Right lobe of liver (tissue), 6 donors: Measurements from ENCODE around the gene CDHR3. TPM values are rescaled to one million over a fixed set of nuclear protein-coding genes. Genes with fewer than 3 reads are reported as not detected.
A peak's percentile ranks its signal among the peaks of the same experiment; 100 is the strongest.

Experiments
- ATAC-seq, 4 donors: fragments of 200-7000 bp; cut with Tn5 transposase; one replicate each; pipeline ENCODE4 v1.9.1; 2020; ENCODE audit warnings: mild to moderate bottlenecking in 4 of 4, moderate library complexity in 4 of 4
- DNase-seq, 3 donors: peaks; one replicate each; pipeline ENCODE4 v3.0.0-alpha.2; 2020
- H3K27ac ChIP-seq, 3 donors: fragments of 200-600 bp; one replicate each; pipeline ENCODE4 v1.8.0; 2022
- H3K27me3 ChIP-seq, 2 donors: fragments of 200-600 bp; one replicate each; pipeline ENCODE4 v1.8.0; 2022
- H3K36me3 ChIP-seq, 4 donors: fragments of 200-600 bp; sonication (generic) in 1 of 4; one replicate each; pipeline versions ENCODE4 v1.5.1 to v1.8.0; 2017 to 2022; ENCODE audit warnings: control low read depth in 1 of 4
- H3K4me1 ChIP-seq, 4 donors: fragments of 200-600 bp; sonication (generic) in 1 of 4; one replicate each; pipeline versions ENCODE4 v1.5.1 to v1.8.0; 2017 to 2022; ENCODE audit warnings: control low read depth in 1 of 4
- H3K4me3 ChIP-seq, 3 donors: fragments of 200-600 bp; one replicate each; pipeline ENCODE4 v1.8.0; 2022
- H3K9me3 ChIP-seq, 4 donors: fragments of 200-600 bp; sonication (generic) in 1 of 4; one replicate each; pipeline versions ENCODE4 v1.5.1 to v1.8.0; 2017 to 2022; ENCODE audit warnings: control low read depth in 1 of 4
- POLR2A ChIP-seq: fragments of 450-650 bp; IDR thresholded peaks from one replicate; pipeline ENCODE4 v1.6.1; 2017; ENCODE audit warnings: antibody characterized with exemption, mild to moderate bottlenecking
- WGBS: methylation state at CpG from one replicate; pipeline ENCODE4 v1.1.6; 2018; ENCODE audit warnings: low coverage, low lambda C conversion rate; ENCODE audit not compliant: insufficient coverage; ENCODE audit errors: missing lambda C conversion rate; 5-methylcytosine and 5-hydroxymethylcytosine counted together
- intact Hi-C, 2 donors: fragments of 100-400 bp; cut with DNase I; formaldehyde crosslinking; loops; one replicate each; pipeline versions ENCODE4 v1.11.2 to v1.14.1; 2022
- total RNA-seq, 6 experiments: library from RNA; depleted of rRNA in 2 of 6; stranded (reverse); fragments of >200 nt in 2 of 6; fragmentation: NEBNext Ultra II Directional in 3 of 6; extraction: Animal tissue kit (Norgen Biotek cat#: 25700) in 3 of 6; gene quantifications; one replicate each; pipeline versions ENCODE4 v1.1.0 to v1.2.4, GENCODE V29; 2016 to 2023
- TF ChIP-seq, protein P1 (sequence below), 4 donors: fragments of 200-600 bp in 3 of 4; fragments of 450-650 bp in 1 of 4; IDR thresholded peaks; one replicate each; pipeline versions ENCODE4 v1.5.1 to v1.8.0; 2016 to 2022; ENCODE audit warnings: antibody characterized with exemption in 4 of 4, mild to moderate bottlenecking in 2 of 4
- donor health status: DM: no; HTN: yes; CAD: no.
- donor health status: DM: no; HTN: no; CAD: no.
- donor health status: DM: no; HTN: no; CAD: no.
- donor health status: DM: no; HTN: yes; CAD: no.
- donor health status: DM: no; HTN: yes; CAD: no.

CDHR3 gene
- total RNA-seq, 6 experiments from 2014 or later, result 3.6 to 8.6 (median 4.5) TPM

DNA sequence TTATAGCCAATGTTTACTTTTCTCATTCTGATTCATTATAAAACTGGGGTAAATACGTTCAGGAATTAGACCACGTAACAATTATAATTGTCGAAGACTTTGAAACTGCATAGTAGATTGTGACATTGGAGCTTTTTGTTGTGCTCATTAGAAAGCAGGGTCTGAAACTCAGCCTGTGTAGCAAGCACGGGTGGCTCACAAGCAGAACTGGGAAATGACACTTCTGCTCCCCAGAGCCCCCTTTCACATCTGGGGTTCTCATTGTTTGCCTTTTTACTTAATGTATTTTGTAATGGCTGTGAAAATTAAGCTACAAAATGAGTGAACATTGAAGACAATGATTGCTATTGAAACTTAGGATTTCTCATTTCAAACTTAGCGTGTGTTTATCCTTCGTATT, 72.9 kb downstream of the CDHR3 start:
- Histone ChIP-seq H3K9me3 (no peaks in the 10 kb centered on the region), H3K27me3 (no peaks in the 10 kb centered on the region), H3K36me3 (no peaks in the 10 kb centered on the region), H3K27ac (no peak overlapping the region), H3K4me3 (no peak overlapping the region), H3K4me1 (no peaks in the 10 kb centered on the region)
- DNase-seq (no peak), ATAC-seq (no peak)
- TF ChIP-seq, protein P1, sequence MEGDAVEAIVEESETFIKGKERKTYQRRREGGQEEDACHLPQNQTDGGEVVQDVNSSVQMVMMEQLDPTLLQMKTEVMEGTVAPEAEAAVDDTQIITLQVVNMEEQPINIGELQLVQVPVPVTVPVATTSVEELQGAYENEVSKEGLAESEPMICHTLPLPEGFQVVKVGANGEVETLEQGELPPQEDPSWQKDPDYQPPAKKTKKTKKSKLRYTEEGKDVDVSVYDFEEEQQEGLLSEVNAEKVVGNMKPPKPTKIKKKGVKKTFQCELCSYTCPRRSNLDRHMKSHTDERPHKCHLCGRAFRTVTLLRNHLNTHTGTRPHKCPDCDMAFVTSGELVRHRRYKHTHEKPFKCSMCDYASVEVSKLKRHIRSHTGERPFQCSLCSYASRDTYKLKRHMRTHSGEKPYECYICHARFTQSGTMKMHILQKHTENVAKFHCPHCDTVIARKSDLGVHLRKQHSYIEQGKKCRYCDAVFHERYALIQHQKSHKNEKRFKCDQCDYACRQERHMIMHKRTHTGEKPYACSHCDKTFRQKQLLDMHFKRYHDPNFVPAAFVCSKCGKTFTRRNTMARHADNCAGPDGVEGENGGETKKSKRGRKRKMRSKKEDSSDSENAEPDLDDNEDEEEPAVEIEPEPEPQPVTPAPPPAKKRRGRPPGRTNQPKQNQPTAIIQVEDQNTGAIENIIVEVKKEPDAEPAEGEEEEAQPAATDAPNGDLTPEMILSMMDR (IDR thresholded peaks at IDR 0.05), result no peak
- no peak for TF ChIP-seq POLR2A
- intact Hi-C loops, result no loop called here
- WGBS, result 69% methylated on average over 6 of the region's 6 CpGs

DNA sequence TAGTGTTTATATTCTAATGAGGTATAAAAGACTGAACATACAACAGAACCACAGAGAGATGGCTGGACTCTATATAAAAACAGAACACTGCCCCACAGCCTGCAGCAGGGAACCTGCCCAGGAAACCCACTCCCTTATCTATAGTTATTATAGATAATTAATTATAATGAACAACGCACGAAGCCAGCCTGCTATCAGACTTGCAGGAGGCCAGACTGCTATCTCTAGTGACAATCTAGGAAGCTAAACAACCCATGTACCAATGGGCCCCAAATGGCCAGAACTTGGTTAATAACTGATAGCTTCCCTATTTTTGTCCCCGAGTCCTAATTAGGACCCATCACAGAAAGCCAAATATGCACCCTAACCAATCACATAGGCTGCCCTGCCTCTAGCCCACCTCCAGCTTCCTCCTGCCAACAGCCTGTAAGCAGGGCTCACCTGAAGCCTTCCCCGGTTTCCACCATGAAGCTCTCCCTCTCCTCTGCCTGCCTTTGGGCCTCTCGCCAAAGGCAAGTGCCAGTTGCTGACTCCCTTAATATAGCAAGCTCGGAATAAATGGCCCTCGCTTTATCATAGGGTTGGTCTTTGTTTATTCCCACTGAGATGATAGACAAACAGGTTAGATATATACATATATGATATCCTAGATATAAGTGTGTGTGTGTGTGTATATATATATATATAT, 74.6 kb downstream of the CDHR3 start:
- Histone ChIP-seq H3K27me3 (no peaks in the 10 kb centered on the region), H3K9me3 (no peaks in the 10 kb centered on the region), H3K36me3 (no peaks in the 10 kb centered on the region), H3K27ac (no peak overlapping the region), H3K4me1 (peaks cover 0 to 3% (median 0%) of the 10 kb centered on the region in 4 donors), H3K4me3 (no peak overlapping the region)
- no peak for ATAC-seq
- DNase-seq, result no peak
- intact Hi-C loops, result no loop called here
- no peak for TF ChIP-seq POLR2A
- TF ChIP-seq, protein P1 (IDR thresholded peaks at IDR 0.05), result no peak
- 56% methylated on average over 7 of the region's 7 CpGs for WGBS

DNA sequence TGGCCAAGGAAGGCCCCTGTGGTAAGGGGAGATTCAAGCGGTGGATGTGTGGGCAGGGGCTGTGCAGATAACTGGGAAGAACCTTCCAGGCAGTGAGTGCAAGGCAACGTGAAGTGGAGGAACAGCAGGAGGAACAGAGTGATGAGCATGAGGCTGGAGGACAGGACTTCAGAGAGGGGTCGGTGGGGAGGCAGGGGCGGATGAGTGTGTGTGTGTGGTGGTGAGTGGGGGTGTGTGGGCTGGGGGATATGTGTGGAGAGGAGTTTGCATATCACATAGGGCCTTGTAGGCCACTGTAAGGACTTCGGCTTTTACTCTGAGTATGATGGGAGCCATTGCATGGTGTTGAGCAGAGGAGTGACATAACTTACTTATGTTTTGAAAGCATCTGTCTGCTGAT, 75.2 kb downstream of the CDHR3 start:
- TF ChIP-seq, protein P1 (IDR thresholded peaks at IDR 0.05), result no peak
- TF ChIP-seq POLR2A, result no peak
- DNase-seq, result no peak
- H3K27ac ChIP-seq, result no peak overlapping the region
- WGBS, result 92% methylated on average over 3 of the region's 5 CpGs
- intact Hi-C loops, result no loop called here
- H3K4me1 ChIP-seq, result peaks cover 0 to 7% (median 0%) of the 10 kb centered on the region in 4 donors
- H3K9me3 ChIP-seq, result no peaks in the 10 kb centered on the region
- H3K27me3 ChIP-seq, result no peaks in the 10 kb centered on the region
- ATAC-seq, result no peak
- H3K36me3 ChIP-seq, result no peaks in the 10 kb centered on the region
- H3K4me3 ChIP-seq, result no peak overlapping the region

DNA sequence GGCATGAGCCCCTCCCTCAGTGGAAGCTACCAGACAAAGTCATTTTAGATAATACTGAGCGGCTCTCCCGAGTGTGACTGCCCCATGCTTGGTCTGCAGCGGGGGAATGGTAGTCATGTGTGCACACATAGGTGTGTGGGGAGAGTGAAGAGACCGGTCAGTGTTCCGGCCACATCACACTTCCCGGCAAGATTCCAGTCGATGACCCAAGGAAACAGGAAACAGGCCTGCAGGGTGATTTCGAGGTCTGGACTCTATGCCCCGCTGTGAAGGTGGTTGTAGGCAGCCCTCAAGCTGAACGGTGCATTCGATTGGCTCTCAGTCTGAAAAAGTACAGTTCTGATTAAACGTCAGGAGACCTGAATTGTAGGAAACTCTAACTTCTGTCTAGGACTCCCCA, 75.9 kb downstream of the CDHR3 start:
- Histone ChIP-seq H3K36me3 (no peaks in the 10 kb centered on the region), H3K4me1 (peaks cover 0 to 7% (median 0%) of the 10 kb centered on the region in 4 donors), H3K27me3 (no peaks in the 10 kb centered on the region), H3K27ac (no peak overlapping the region), H3K4me3 (no peak overlapping the region), H3K9me3 (no peaks in the 10 kb centered on the region)
- DNase-seq (no peak), ATAC-seq (peak in 1 of 4 donors; percentile 17)
- no peak for TF ChIP-seq POLR2A
- TF ChIP-seq, protein P1 (IDR thresholded peaks at IDR 0.05), result no peak
- intact Hi-C loops, result no loop called here
- WGBS, result 59% methylated on average over 10 of the region's 12 CpGs
